Right atrium auricular region (tissue), 2 donors: Measurements from ENCODE around the gene LYRM7. TPM values are rescaled to one million over a fixed set of nuclear protein-coding genes. Genes with fewer than 3 reads are reported as not detected.
"Not testable (repeated sequence)": the region's sequence is repeated elsewhere in the genome, so short reads cannot be mapped to it uniquely, and the experiment has no call there.

Experiments
- DNase-seq: peaks from one replicate; pipeline ENCODE4 v3.0.0-alpha.2; 2019; ENCODE audit warnings: low spot score
- H3K27ac ChIP-seq, 2 donors: fragments of 200-600 bp; sonication (generic); 1 replicate in 1 of 2; 2 replicates in 1 of 2; pipeline ENCODE4 v1.5.1; 2016 to 2019
- H3K27me3 ChIP-seq, 2 donors: fragments of 200-600 bp; sonication (generic); one replicate each; pipeline versions ENCODE4 v1.5.1 to v1.6.0; 2017 to 2019
- H3K36me3 ChIP-seq: fragments of 200-600 bp; sonication (generic); one replicate; pipeline ENCODE4 v1.5.1; 2016
- H3K4me1 ChIP-seq, 2 donors: fragments of 200-600 bp; sonication (generic); one replicate each; pipeline versions ENCODE4 v1.5.1 to v1.6.0; 2017 to 2019
- H3K4me3 ChIP-seq, 2 donors: fragments of 200-600 bp; sonication (generic); 1 replicate in 1 of 2; 2 replicates in 1 of 2; pipeline ENCODE4 v1.5.1; 2017 to 2019; ENCODE audit warnings: mild to moderate bottlenecking in 1 of 2, moderate library complexity in 1 of 2
- H3K9me3 ChIP-seq, 2 donors: fragments of 200-600 bp; sonication (generic); one replicate each; pipeline ENCODE4 v1.5.1; 2019
- total RNA-seq, 2 donors: library from RNA; depleted of rRNA; stranded (reverse); fragments of >200 nt; gene quantifications; one replicate each; pipeline ENCODE4 v1.1.0, GENCODE V29; 2016
- TF ChIP-seq, protein P1 (sequence below), 2 donors: fragments of 200-600 bp; sonication (generic); IDR thresholded peaks; one replicate each; pipeline ENCODE4 v1.5.1; 2019; ENCODE audit warnings: antibody characterized with exemption in 2 of 2

Gene LYRM7
- total RNA-seq, 2 donors from 2014 or later: 7.5 to 30.7 TPM

DNA sequence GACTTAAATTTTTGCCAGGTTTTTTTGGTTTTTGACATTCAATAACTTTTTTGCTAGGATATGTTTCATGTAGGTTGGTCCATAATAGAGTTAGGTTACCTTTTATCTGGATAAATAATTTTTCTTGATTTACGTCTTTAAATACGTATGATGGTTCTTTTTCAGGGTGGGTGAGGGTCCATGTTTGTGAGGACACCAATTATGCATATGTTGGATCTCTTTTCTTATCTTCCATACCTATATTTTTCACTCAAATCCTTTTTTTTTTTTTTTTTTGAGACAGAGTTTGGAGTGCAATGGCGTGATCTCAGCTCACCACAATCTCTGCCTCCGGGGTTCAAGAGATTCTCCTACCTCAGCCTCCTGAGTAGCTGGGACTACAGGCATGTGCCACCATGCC lies 75.8 kb downstream of the LYRM7 start:
- Histone ChIP-seq H3K27me3 (no peaks in the 10 kb centered on the region), H3K4me1 (no peaks in the 10 kb centered on the region), H3K4me3 (no peak overlapping the region), H3K36me3 (no peaks in the 10 kb centered on the region), H3K27ac (no peak overlapping the region), H3K9me3 (peaks cover 0 to 16% of the 10 kb centered on the region in 2 donors)
- TF ChIP-seq, protein P1, sequence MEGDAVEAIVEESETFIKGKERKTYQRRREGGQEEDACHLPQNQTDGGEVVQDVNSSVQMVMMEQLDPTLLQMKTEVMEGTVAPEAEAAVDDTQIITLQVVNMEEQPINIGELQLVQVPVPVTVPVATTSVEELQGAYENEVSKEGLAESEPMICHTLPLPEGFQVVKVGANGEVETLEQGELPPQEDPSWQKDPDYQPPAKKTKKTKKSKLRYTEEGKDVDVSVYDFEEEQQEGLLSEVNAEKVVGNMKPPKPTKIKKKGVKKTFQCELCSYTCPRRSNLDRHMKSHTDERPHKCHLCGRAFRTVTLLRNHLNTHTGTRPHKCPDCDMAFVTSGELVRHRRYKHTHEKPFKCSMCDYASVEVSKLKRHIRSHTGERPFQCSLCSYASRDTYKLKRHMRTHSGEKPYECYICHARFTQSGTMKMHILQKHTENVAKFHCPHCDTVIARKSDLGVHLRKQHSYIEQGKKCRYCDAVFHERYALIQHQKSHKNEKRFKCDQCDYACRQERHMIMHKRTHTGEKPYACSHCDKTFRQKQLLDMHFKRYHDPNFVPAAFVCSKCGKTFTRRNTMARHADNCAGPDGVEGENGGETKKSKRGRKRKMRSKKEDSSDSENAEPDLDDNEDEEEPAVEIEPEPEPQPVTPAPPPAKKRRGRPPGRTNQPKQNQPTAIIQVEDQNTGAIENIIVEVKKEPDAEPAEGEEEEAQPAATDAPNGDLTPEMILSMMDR (IDR thresholded peaks at IDR 0.05): no peak
- no peak for DNase-seq

DNA sequence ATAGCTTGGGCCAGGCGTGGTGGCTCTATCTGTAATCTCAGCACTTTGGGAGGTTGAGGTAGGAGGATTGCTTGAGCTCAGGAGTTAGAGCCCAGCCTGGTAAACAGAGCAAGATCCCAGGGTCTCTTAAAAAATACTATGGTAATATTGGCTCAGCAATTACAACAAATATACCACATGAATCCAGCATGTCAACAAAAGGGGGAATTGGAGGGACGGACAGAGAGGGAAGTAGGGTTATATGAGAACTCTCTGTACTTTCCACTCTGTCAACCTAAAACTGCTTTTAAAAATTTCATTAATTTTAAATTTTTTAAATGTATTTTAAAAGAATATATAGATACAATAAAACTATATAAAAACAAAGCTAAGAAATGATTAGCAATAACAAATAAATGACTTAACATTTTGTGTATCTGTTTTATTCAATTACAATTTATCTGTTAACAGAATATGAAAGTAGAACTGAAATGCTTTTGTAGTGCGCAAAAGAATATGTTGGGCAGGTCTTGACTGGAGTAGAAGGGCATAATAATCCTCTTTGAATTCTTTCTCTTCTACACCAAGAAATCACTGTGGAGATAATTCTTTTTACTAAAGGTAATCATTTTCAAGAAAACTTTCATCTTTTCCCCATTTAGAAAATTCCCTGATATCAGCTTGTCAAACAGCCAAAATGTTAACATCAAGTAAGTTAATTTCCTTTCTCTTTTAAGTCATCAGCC lies 80.2 kb downstream of the LYRM7 start:
- H3K36me3 ChIP-seq: no peaks in the 10 kb centered on the region
- H3K27me3 ChIP-seq: no peaks in the 10 kb centered on the region
- no peaks in the 10 kb centered on the region for H3K4me1 ChIP-seq
- peak overlapping the region in 1 of 2 donors; percentile 2 for H3K27ac ChIP-seq
- TF ChIP-seq, protein P1 (IDR thresholded peaks at IDR 0.05): no peak
- H3K4me3 ChIP-seq: no peak overlapping the region
- no peak for DNase-seq
- peaks cover 0 to 12% of the 10 kb centered on the region in 2 donors for H3K9me3 ChIP-seq

DNA sequence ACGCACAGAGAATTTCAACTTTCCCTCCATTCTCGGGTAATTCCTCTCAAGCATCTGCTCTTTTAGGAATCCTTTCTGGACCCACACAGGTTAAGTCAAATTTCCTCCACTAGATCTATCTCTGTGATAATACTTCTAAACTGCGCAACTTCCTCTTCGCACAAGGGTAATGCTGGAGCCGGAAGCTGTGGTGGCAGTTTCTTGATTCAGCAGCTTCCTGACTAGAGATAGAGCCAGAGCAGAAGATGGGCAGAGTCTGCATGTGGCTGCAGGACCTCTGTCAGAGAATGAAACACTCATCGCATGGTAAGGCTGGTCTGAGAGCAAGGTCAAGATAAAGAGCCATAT lies 82.1 kb downstream of the LYRM7 start:
- Histone ChIP-seq H3K9me3 (no peaks in the 10 kb centered on the region), H3K27me3 (no peaks in the 10 kb centered on the region), H3K4me1 (no peaks in the 10 kb centered on the region), H3K36me3 (no peaks in the 10 kb centered on the region), H3K27ac (peak overlapping the region in 1 of 2 donors; percentile 29), H3K4me3 (no peak overlapping the region)
- DNase-seq: no peak
- TF ChIP-seq, protein P1 (IDR thresholded peaks at IDR 0.05): no peak

DNA sequence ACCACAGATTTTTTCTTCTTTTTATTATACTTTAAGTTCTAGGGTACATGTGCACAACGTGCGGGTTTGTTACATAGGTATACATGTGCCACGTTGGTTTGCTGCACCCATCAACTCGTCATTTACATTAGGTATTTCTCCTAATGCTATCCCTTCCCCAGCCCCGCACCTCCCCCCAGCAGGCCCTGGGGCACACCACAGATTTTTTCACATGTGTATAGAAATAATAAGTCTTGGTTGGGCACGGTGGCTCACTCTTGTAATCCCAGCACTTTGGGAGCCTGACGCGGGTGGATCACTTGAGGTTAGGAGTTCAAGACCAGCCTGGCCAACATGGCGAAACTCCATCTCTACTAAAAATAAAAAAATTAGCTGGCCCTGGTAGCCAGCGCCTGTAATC lies 83.3 kb downstream of the LYRM7 start:
- H3K36me3 ChIP-seq, H3K27ac ChIP-seq, H3K9me3 ChIP-seq, H3K4me1 ChIP-seq, DNase-seq, H3K27me3 ChIP-seq, H3K4me3 ChIP-seq: not testable (repeated sequence)

DNA sequence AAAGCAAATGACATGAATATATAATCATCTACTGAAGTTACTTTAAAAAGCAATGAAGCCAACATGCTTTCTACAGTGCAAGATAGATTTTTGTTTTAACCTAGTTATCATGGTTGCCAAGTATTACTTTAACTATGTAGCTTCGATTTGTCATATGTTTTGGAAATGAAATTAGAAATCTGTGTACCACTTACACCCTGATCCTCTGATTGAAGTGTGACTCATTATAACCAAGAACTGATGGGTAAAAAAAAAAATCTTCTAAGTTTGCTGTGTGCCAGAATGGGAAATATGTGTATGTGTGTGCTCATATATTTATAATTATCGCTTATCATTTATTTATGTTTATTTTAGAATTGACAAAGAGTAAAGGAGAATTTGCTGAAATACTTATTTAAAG lies 84.0 kb downstream of the LYRM7 start:
- H3K4me1 ChIP-seq: no peaks in the 10 kb centered on the region
- DNase-seq: no peak
- H3K4me3 ChIP-seq: no peak overlapping the region
- H3K9me3 ChIP-seq: no peaks in the 10 kb centered on the region
- no peak overlapping the region for H3K27ac ChIP-seq
- H3K36me3 ChIP-seq: no peaks in the 10 kb centered on the region
- TF ChIP-seq, protein P1 (IDR thresholded peaks at IDR 0.05): no peak
- no peaks in the 10 kb centered on the region for H3K27me3 ChIP-seq

Other genes with a start within 250 kb of the LYRM7 start
- 100 to 1,000 TPM; 116 to 164 TPM for gene HINT1, start 5.7 kb upstream of the LYRM7 start, total RNA-seq
- gene CDC42SE2, start 93.1 kb downstream of the LYRM7 start, total RNA-seq: 10 to 100 TPM; 13.5 to 15.0 TPM